ENCODE data around the gene TSLP. TPM values are rescaled to one million over a fixed set of nuclear protein-coding genes. Genes with fewer than 3 reads are reported as not detected.

TSLP gene
- total RNA-seq, result not detected in 2 replicates
- long read RNA-seq, result 0 reads

- H3K27me3 Mint-ChIP-seq (ENCODE audit: unreplicated experiment), result peaks cover 93% of the 10 kb centered on the region
- peaks cover 25% of the 10 kb centered on the region for H3K4me1 Mint-ChIP-seq (ENCODE audit: unreplicated experiment)
- no peak for DNase-seq (ENCODE audit: extremely low spot score, unreplicated experiment)
- H3K27ac Mint-ChIP-seq (ENCODE audit: unreplicated experiment), result no peak within 1 kb of the TSS
- no peak for TF ChIP-seq CTCF (IDR thresholded peaks at IDR 0.05)
- H3K4me3 Mint-ChIP-seq (ENCODE audit: unreplicated experiment), result peak within 1 kb of the TSS; percentile 74
- no peaks in the 10 kb centered on the region for H3K36me3 Mint-ChIP-seq (ENCODE audit: unreplicated experiment)
- H3K9me3 Mint-ChIP-seq (ENCODE audit: unreplicated experiment), result no peaks in the 10 kb centered on the region
Measured at GRCh38 chr5:111071413-111071812, at the start of gene TSLP. TSLP (plus strand) TSS chr5:111071713; CDS start chr5:111071891, 178 bp downstream.

GRCh38 chr5:111022301-111022700 lies 49.2 kb upstream of the TSLP start:
- DNase-seq (ENCODE audit: extremely low spot score, unreplicated experiment), result no peak
- H3K4me1 Mint-ChIP-seq (ENCODE audit: unreplicated experiment), result no peaks in the 10 kb centered on the region
- no peaks in the 10 kb centered on the region for H3K36me3 Mint-ChIP-seq (ENCODE audit: unreplicated experiment)

GRCh38 chr5:111028865-111029264 lies 42.6 kb upstream of the TSLP start:
- Mint-ChIP-seq H3K36me3 (ENCODE audit: unreplicated experiment) (no peaks in the 10 kb centered on the region), H3K9me3 (ENCODE audit: unreplicated experiment) (no peaks in the 10 kb centered on the region), H3K4me1 (ENCODE audit: unreplicated experiment) (no peaks in the 10 kb centered on the region), H3K27ac (ENCODE audit: unreplicated experiment) (no peak overlapping the region), H3K27me3 (ENCODE audit: unreplicated experiment) (peaks cover 20% of the 10 kb centered on the region), H3K4me3 (ENCODE audit: unreplicated experiment) (no peak overlapping the region)
- TF ChIP-seq CTCF (IDR thresholded peaks at IDR 0.05), result no peak
- DNase-seq (ENCODE audit: extremely low spot score, unreplicated experiment), result no peak

More at GRCh38 chr5:111022301-111022700, 49.2 kb upstream of the TSLP start:
- no peak overlapping the region for H3K4me3 Mint-ChIP-seq (ENCODE audit: unreplicated experiment)
- H3K27ac Mint-ChIP-seq (ENCODE audit: unreplicated experiment), result no peak overlapping the region
- peaks cover 12% of the 10 kb centered on the region for H3K27me3 Mint-ChIP-seq (ENCODE audit: unreplicated experiment)
- H3K9me3 Mint-ChIP-seq (ENCODE audit: unreplicated experiment), result no peaks in the 10 kb centered on the region
- no peak for TF ChIP-seq CTCF (IDR thresholded peaks at IDR 0.05)

DNA sequence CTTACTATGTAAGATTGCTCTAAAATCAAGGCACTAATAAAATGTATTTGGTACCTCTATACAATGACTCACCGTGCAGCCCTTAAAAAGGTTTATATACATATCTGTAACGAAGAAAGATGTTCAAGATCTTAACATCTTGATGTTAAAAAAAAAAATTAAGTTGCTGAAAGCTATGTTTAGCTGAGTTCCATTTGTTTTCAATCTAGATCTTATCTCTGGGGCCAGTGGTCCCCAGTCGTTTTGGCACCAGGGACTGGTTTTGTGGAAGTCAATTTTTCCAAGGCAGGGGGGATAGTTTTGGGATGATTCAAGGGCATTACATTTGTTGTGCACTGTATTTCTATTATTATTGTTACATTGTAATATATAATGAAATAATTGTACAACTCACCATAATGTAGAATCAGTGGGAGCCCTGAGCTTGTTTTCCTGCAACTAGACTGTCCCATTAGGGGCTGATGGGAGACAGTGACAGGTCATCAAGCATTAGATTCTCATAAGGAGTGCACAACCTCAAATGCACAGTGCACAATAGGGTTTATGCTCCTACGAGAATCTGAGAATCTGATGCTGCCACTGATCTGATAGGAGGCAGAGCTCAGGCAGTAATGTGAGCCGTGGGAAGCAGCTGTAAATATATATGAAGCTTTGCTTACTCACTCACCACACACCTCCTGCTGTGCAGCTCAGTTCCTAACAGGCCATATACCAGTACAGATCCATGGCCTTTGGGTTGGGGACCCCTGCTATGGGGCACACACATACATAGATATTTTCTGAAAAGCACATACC lies 27.6 kb upstream of the TSLP start:
- H3K27ac Mint-ChIP-seq (ENCODE audit: unreplicated experiment), result no peak overlapping the region
- TF ChIP-seq CTCF (IDR thresholded peaks at IDR 0.05), result no peak
- H3K4me3 Mint-ChIP-seq (ENCODE audit: unreplicated experiment), result no peak overlapping the region
- DNase-seq (ENCODE audit: extremely low spot score, unreplicated experiment), result no peak
- peaks cover 6% of the 10 kb centered on the region for H3K27me3 Mint-ChIP-seq (ENCODE audit: unreplicated experiment)
- H3K4me1 Mint-ChIP-seq (ENCODE audit: unreplicated experiment), result peaks cover 9% of the 10 kb centered on the region
- H3K36me3 Mint-ChIP-seq (ENCODE audit: unreplicated experiment), result no peaks in the 10 kb centered on the region
- H3K9me3 Mint-ChIP-seq (ENCODE audit: unreplicated experiment), result peaks cover under 1% of the 10 kb centered on the region

- TF ChIP-seq CTCF (IDR thresholded peaks at IDR 0.05), result no peak
- Mint-ChIP-seq H3K4me3 (ENCODE audit: unreplicated experiment) (no peak overlapping the region), H3K36me3 (ENCODE audit: unreplicated experiment) (no peaks in the 10 kb centered on the region)
Measured at GRCh38 chr5:111058064-111058463, 13.4 kb upstream of the TSLP start.

More at GRCh38 chr5:111058064-111058463, 13.4 kb upstream of the TSLP start:
- no peak for DNase-seq (ENCODE audit: extremely low spot score, unreplicated experiment)
- Mint-ChIP-seq H3K4me1 (ENCODE audit: unreplicated experiment) (no peaks in the 10 kb centered on the region), H3K9me3 (ENCODE audit: unreplicated experiment) (peaks cover 9% of the 10 kb centered on the region), H3K27me3 (ENCODE audit: unreplicated experiment) (peaks cover 52% of the 10 kb centered on the region), H3K27ac (ENCODE audit: unreplicated experiment) (no peak overlapping the region)
